Esophagus squamous epithelium (tissue), 5 donors: ENCODE measurements around the gene MX2. TPM values are rescaled to one million over a fixed set of nuclear protein-coding genes. Genes with fewer than 3 reads are reported as not detected.

Experiments used
- DNase-seq: peaks from one replicate; lab custom pipeline; 2025; lab: John Stamatoyannopoulos, UW
- H3K27ac ChIP-seq, 4 donors: fragments of 200-600 bp; sonication (generic); one replicate each; pipeline ENCODE4 v1.5.1; 2016 to 2019; ENCODE audit warnings: mild to moderate bottlenecking in 1 of 4
- H3K27me3 ChIP-seq, 4 donors: fragments of 200-600 bp; sonication (generic); 1 replicate in 3 of 4; 2 replicates in 1 of 4; pipeline versions ENCODE4 v1.5.1 to v1.6.0; 2017 to 2021; ENCODE audit warnings: antibody characterized with exemption in 1 of 4
- H3K36me3 ChIP-seq, 3 donors: fragments of 200-600 bp; sonication (generic); one replicate each; pipeline ENCODE4 v1.5.1; 2016 to 2019
- H3K4me1 ChIP-seq, 3 donors: fragments of 200-600 bp; sonication (generic); one replicate each; pipeline ENCODE4 v1.5.1; 2017 to 2019
- H3K4me3 ChIP-seq, 4 donors: fragments of 200-600 bp; sonication (generic); 1 replicate in 3 of 4; 2 replicates in 1 of 4; pipeline ENCODE4 v1.5.1; 2016 to 2019; ENCODE audit warnings: mild to moderate bottlenecking in 2 of 4, moderate library complexity in 1 of 4
- H3K9me3 ChIP-seq, 3 donors: fragments of 200-600 bp; sonication (generic); one replicate each; pipeline ENCODE4 v1.5.1; 2016 to 2019
- CTCF ChIP-seq, 6 experiments: fragments of 450-650 bp in 4 of 6; fragments of 200-600 bp in 2 of 6; sonication (generic) in 2 of 6; IDR thresholded peaks; one replicate each; pipeline ENCODE4 v1.5.1; 2016 to 2019; ENCODE audit warnings: antibody characterized with exemption in 6 of 6, mild to moderate bottlenecking in 4 of 6, moderate library complexity in 4 of 6
- POLR2A ChIP-seq, 4 donors: fragments of 450-650 bp; IDR thresholded peaks; one replicate each; pipeline ENCODE4 v1.6.1; 2017; ENCODE audit warnings: antibody characterized with exemption in 4 of 4, mild to moderate bottlenecking in 4 of 4, moderate library complexity in 3 of 4
- WGBS, 2 donors: methylation state at CpG; one replicate each; pipeline ENCODE4 v1.1.5; 2018; 5-methylcytosine and 5-hydroxymethylcytosine counted together
- intact Hi-C: fragments of 100-400 bp; cut with DNase I; formaldehyde crosslinking; loops from one replicate; pipeline ENCODE4 v1.15.0; 2022
- total RNA-seq, 4 donors: library from RNA; depleted of rRNA; stranded (reverse); fragments of >200 nt; gene quantifications; one replicate each; pipeline ENCODE4 v1.1.0, GENCODE V29; 2016
- donor health status: DM: yes; HTN: yes; CAD: no.

The MX2 gene
- total RNA-seq, 4 donors from 2014 or later: 4.3 to 23.5 (median 8.5) TPM

GRCh38 chr21:41403331-41403730 is 41.5 kb downstream of the MX2 start:
- 67 to 86% methylated on average over 1 to 7 of the region's 9 CpGs for WGBS, 2 donors
- H3K27ac ChIP-seq: no peak overlapping the region
- no peak for TF ChIP-seq POLR2A (IDR thresholded peaks at IDR 0.05)
- TF ChIP-seq CTCF (IDR thresholded peaks at IDR 0.05): no peak

GRCh38 chr21:41403966-41404365 is 42.1 kb downstream of the MX2 start:
- no peak overlapping the region for H3K4me3 ChIP-seq
- H3K36me3 ChIP-seq: peaks cover 0 to 95% (median 0%) of the 10 kb centered on the region in 3 donors
- H3K4me1 ChIP-seq: peaks cover 0 to 8% (median 0%) of the 10 kb centered on the region in 3 donors
- no peak for TF ChIP-seq POLR2A (IDR thresholded peaks at IDR 0.05)
- no peak for TF ChIP-seq CTCF (IDR thresholded peaks at IDR 0.05)
- H3K27ac ChIP-seq: no peak overlapping the region
- DNase-seq: no peak
- no peaks in the 10 kb centered on the region for H3K9me3 ChIP-seq
- intact Hi-C loops: no loop called here
- 88 to 96% methylated on average over 3 to 7 of the region's 10 CpGs for WGBS, 2 donors
- H3K27me3 ChIP-seq: no peaks in the 10 kb centered on the region

More at GRCh38 chr21:41403331-41403730, 41.5 kb downstream of the MX2 start:
- H3K9me3 ChIP-seq: no peaks in the 10 kb centered on the region
- DNase-seq: no peak
- peaks cover 0 to 2% (median 0%) of the 10 kb centered on the region in 3 donors for H3K4me1 ChIP-seq
- H3K36me3 ChIP-seq: peaks cover 0 to 97% (median 0%) of the 10 kb centered on the region in 3 donors
- no peak overlapping the region for H3K4me3 ChIP-seq
- intact Hi-C loops: no loop called here
- no peaks in the 10 kb centered on the region for H3K27me3 ChIP-seq

GRCh38 chr21:41405321-41405720 is 43.5 kb downstream of the MX2 start:
- H3K27me3 ChIP-seq: no peaks in the 10 kb centered on the region
- H3K4me1 ChIP-seq: peaks cover 0 to 19% (median 0%) of the 10 kb centered on the region in 3 donors
- no peaks in the 10 kb centered on the region for H3K9me3 ChIP-seq
- TF ChIP-seq POLR2A (IDR thresholded peaks at IDR 0.05): no peak
- TF ChIP-seq CTCF (IDR thresholded peaks at IDR 0.05): no peak
- peaks cover 0 to 91% (median 0%) of the 10 kb centered on the region in 3 donors for H3K36me3 ChIP-seq
- no peak overlapping the region for H3K4me3 ChIP-seq
- DNase-seq: no peak
- intact Hi-C loops: no loop called here
- WGBS, 2 donors: 95 to 98% methylated on average over 4 of the region's 4 CpGs
- H3K27ac ChIP-seq: no peak overlapping the region

GRCh38 chr21:41406340-41406739 is 44.5 kb downstream of the MX2 start:
- no peak for DNase-seq
- Histone ChIP-seq H3K36me3 (peaks cover 0 to 81% (median 0%) of the 10 kb centered on the region in 3 donors), H3K4me3 (no peak overlapping the region), H3K4me1 (peaks cover 0 to 29% (median 6%) of the 10 kb centered on the region in 3 donors), H3K27ac (no peak overlapping the region), H3K27me3 (no peaks in the 10 kb centered on the region), H3K9me3 (no peaks in the 10 kb centered on the region)
- WGBS, 2 donors: 73 to 77% methylated on average over 6 of the region's 6 CpGs
- intact Hi-C loops: no loop called here
- TF ChIP-seq CTCF (IDR thresholded peaks at IDR 0.05): no peak
- no peak for TF ChIP-seq POLR2A (IDR thresholded peaks at IDR 0.05)

- Histone ChIP-seq H3K36me3 (peaks cover 0 to 67% (median 0%) of the 10 kb centered on the region in 3 donors), H3K27me3 (no peaks in the 10 kb centered on the region), H3K9me3 (no peaks in the 10 kb centered on the region), H3K4me1 (peaks cover 9 to 41% (median 14%) of the 10 kb centered on the region in 3 donors), H3K4me3 (no peak overlapping the region), H3K27ac (peak overlapping the region in 1 of 4 donors; percentile 23)
- WGBS, 2 donors: 92 to 96% methylated on average over 20 to 24 of the region's 24 CpGs
- no peak for DNase-seq
- intact Hi-C loops: no loop called here
- TF ChIP-seq POLR2A (IDR thresholded peaks at IDR 0.05) (no peak), CTCF (IDR thresholded peaks at IDR 0.05) (no peak)
These were observed 46.0 kb downstream of the MX2 start for GRCh38 chr21:41407541-41408460.
